HepG2 (cell line): ENCODE measurements around the gene MTCH2. TPM values are rescaled to one million over a fixed set of nuclear protein-coding genes. Genes with fewer than 3 reads are reported as not detected.
A peak's percentile ranks its signal among the peaks of the same experiment; 100 is the strongest.

ENCODE experiments used
- CENPX ChIP-seq: sonication (generic); formaldehyde crosslinking; IDR thresholded peaks from 2 replicates; pipeline ENCODE4 v1.9.0; 2021; ENCODE audit warnings: mild to moderate bottlenecking, missing genetic modification reagents, moderate library complexity
- CREB3 ChIP-seq: sonication (generic); formaldehyde crosslinking; IDR thresholded peaks from 2 replicates; pipeline ENCODE4 v1.5.0; 2020; ENCODE audit warnings: missing genetic modification reagents
- E2F5 ChIP-seq: sonication (generic); formaldehyde crosslinking; conservative IDR thresholded peaks from 2 replicates; pipeline ENCODE4 v1.4.0; 2020; ENCODE audit warnings: missing genetic modification reagents
- HOXD1 ChIP-seq: sonication (generic); formaldehyde crosslinking; IDR thresholded peaks from 2 replicates; pipeline ENCODE4 v1.5.0; 2020; ENCODE audit warnings: missing genetic modification reagents
- NRL ChIP-seq: sonication (generic); formaldehyde crosslinking; IDR thresholded peaks from 2 replicates; pipeline ENCODE4 v1.5.0; 2020; ENCODE audit warnings: missing genetic modification reagents, mild to moderate bottlenecking, moderate library complexity, borderline replicate concordance
- PRDM10 ChIP-seq: sonication (generic); formaldehyde crosslinking; IDR thresholded peaks from 2 replicates; pipeline ENCODE4 v1.4.0; 2020; ENCODE audit warnings: low read depth, missing genetic modification reagents
- ZBED4 ChIP-seq: sonication (generic); formaldehyde crosslinking; IDR thresholded peaks from 2 replicates; pipeline ENCODE4 v1.4.0; 2020; ENCODE audit warnings: missing genetic modification reagents, borderline replicate concordance
- ZFP1 ChIP-seq: IDR thresholded peaks from 2 replicates; pipeline ENCODE4 v1.6.1; 2016
- ZFX ChIP-seq: sonication (generic); formaldehyde crosslinking; IDR thresholded peaks from 2 replicates; pipeline ENCODE4 v1.4.0; 2020; ENCODE audit warnings: mild to moderate bottlenecking, low read depth, missing genetic modification reagents, moderate library complexity
- ZNF180 ChIP-seq: sonication (generic); formaldehyde crosslinking; IDR thresholded peaks from 2 replicates; pipeline ENCODE4 v1.4.0; 2020; ENCODE audit warnings: low read depth, missing genetic modification reagents, borderline replicate concordance
- ZNF333 ChIP-seq: sonication (generic); formaldehyde crosslinking; IDR thresholded peaks from 2 replicates; pipeline ENCODE4 v1.4.0; 2020; ENCODE audit warnings: mild to moderate bottlenecking, missing genetic modification reagents, borderline replicate concordance
- ZNF354B ChIP-seq: sonication (generic); formaldehyde crosslinking; IDR thresholded peaks from 2 replicates; pipeline ENCODE4 v1.8.0; 2022; ENCODE audit warnings: mild to moderate bottlenecking, missing genetic modification reagents
- ZNF503 ChIP-seq: sonication (generic); formaldehyde crosslinking; IDR thresholded peaks from 2 replicates; pipeline ENCODE4 v1.4.0; 2020; ENCODE audit warnings: missing genetic modification reagents
- ZNF567 ChIP-seq: sonication (generic); formaldehyde crosslinking; IDR thresholded peaks from 2 replicates; pipeline ENCODE4 v1.8.1; 2023; ENCODE audit warnings: mild to moderate bottlenecking, missing genetic modification reagents, borderline replicate concordance
- ZNF788 ChIP-seq: sonication (generic); formaldehyde crosslinking; IDR thresholded peaks from 2 replicates; pipeline ENCODE4 v1.5.0; 2020; ENCODE audit warnings: mild to moderate bottlenecking, missing genetic modification reagents, borderline replicate concordance
- polyA plus RNA-seq, 8 experiments: library from polyadenylated mRNA; depleted of rRNA in 3 of 8; stranded (reverse) in 7 of 8; unstranded in 1 of 8; fragments of >200 nt; fragmentation: Illumina TruSeq in 4 of 8; extraction: Trizol in 4 of 8; gene quantifications; 2 replicates each; pipeline versions ENCODE4 v1.2.1 to v1.2.3, GENCODE V29; 2011 to 2016; ENCODE audit warnings: low read depth in 4 of 8, missing spikeins in 1 of 8, mixed read lengths in 1 of 8; ENCODE audit not compliant: insufficient read depth in 1 of 8
- total RNA-seq, 5 experiments: library from RNA; depleted of rRNA; stranded (reverse); fragments of >200 nt; fragmentation: Illumina TruSeq; extraction: Trizol; gene quantifications; 2 replicates each; pipeline ENCODE4 v1.2.3, GENCODE V29; 2016; ENCODE audit warnings: low read depth in 1 of 5

The MTCH2 gene
- total and polyA plus RNA-seq, 2 of the 13 experiments (the other 11 are each of a cell fraction or from before 2014, with no cell fraction given) = 112 to 272 TPM

GRCh38 chr11:47642099-47642855, at the start of gene MTCH2 (continued):
- TF ChIP-seq PRDM10 (0 out of 2 replicates have a peak, but pooled peaks have one; percentile 29), NRL (CRISPR knock-in tag) (peak; percentile 86), ZNF567 (peak; percentile 44; the same call in 1 of the 2 replicates), CREB3 (CRISPR knock-in tag) (peak; percentile 61; the same call in 1 of the 2 replicates), ZBED4 (CRISPR knock-in tag) (peak; percentile 90; the same call in 1 of the 2 replicates), ZNF503 (CRISPR knock-in tag) (peak; percentile 59), ZFP1 (CRISPR knock-in tag) (no peak), ZNF180 (CRISPR knock-in tag) (0 out of 2 replicates have a peak, but pooled peaks have one; percentile 33), HOXD1 (CRISPR knock-in tag) (peak; percentile 18; the same call in 1 of the 2 replicates), ZFX (peak; percentile 94), ZNF788 (CRISPR knock-in tag) (peak; percentile 79; the same call in 1 of the 2 replicates), ZNF354B (CRISPR knock-in tag) (0 out of 2 replicates have a peak, but pooled peaks have one; percentile 62), CENPX (CRISPR knock-in tag) (no peak), E2F5 (0 out of 2 replicates have a peak, but pooled peaks have one; percentile 21), ZNF333 (peak; percentile 91; the same call in 1 of the 2 replicates)
